ENCODE measurements around the gene AGAP2.

GRCh38 chr12:57735952-57736740 is 2.4 kb downstream of the AGAP2 start:
- no peak for TF ChIP-seq REST (IDR thresholded peaks at IDR 0.05; ENCODE audit: insufficient read depth in 1 of 2, low read depth in 2 of 2, low read length in 2 of 2)
- TF ChIP-seq POLR2AphosphoS5 (IDR thresholded peaks at IDR 0.05; ENCODE audit: low read depth, low read length), result no peak
- no peak for TF ChIP-seq FOXP2 (optimal IDR thresholded peaks at IDR 0.05; ENCODE audit: borderline replicate concordance, extremely low read depth, extremely low read length, insufficient read depth)
